Activated T-helper 2 cell treated with anti-CD3 and anti-CD28 coated beads, Interferon-gamma antibody, Interleukin-2, Interleukin-4, amounts not matched to agents 10 μg/mL and 5 μg/mL and 100 μg/mL, durations not matched to agents 14 hours and 24 hours and 36 hours (primary cell): ENCODE measurements around the gene RAPH1. TPM values are rescaled to one million over a fixed set of nuclear protein-coding genes. Genes with fewer than 3 reads are reported as not detected.
"Not testable (repeated sequence)": the region's sequence is repeated elsewhere in the genome, so short reads cannot be mapped to it uniquely, and the experiment has no call there.

Source experiments
- DNase-seq: peaks from one replicate; pipeline ENCODE4 v3.0.0; 2021; ENCODE audit warnings: low spot score
- H3K27ac Mint-ChIP-seq: one replicate; pipeline ENCODE4 v1.8.0; 2021; ENCODE audit warnings: mixed read lengths
- H3K27me3 Mint-ChIP-seq: one replicate; pipeline ENCODE4 v1.8.0; 2021; ENCODE audit warnings: low read depth, mixed read lengths
- H3K36me3 Mint-ChIP-seq: one replicate; pipeline ENCODE4 v1.8.0; 2021; ENCODE audit warnings: low read depth, mixed read lengths
- H3K4me1 Mint-ChIP-seq: one replicate; pipeline ENCODE4 v1.8.0; 2021; ENCODE audit warnings: low read depth, mixed read lengths
- H3K4me3 Mint-ChIP-seq: one replicate; pipeline ENCODE4 v1.8.0; 2021; ENCODE audit warnings: low read depth, mild to moderate bottlenecking, moderate library complexity, mixed read lengths
- H3K9me3 Mint-ChIP-seq: one replicate; pipeline ENCODE4 v1.8.0; 2021; ENCODE audit warnings: mixed read lengths
- intact Hi-C: fragments of 100-400 bp; cut with micrococcal nuclease; formaldehyde crosslinking; loops from one replicate; pipeline ENCODE4 v1.15.1; 2023
- total RNA-seq: library from RNA; stranded (reverse); gene quantifications from 2 replicates; pipeline ENCODE4 v1.2.3, GENCODE V29; 2022

Gene RAPH1
- total RNA-seq, 1 donor from 2014 or later: 2.8 TPM

DNA sequence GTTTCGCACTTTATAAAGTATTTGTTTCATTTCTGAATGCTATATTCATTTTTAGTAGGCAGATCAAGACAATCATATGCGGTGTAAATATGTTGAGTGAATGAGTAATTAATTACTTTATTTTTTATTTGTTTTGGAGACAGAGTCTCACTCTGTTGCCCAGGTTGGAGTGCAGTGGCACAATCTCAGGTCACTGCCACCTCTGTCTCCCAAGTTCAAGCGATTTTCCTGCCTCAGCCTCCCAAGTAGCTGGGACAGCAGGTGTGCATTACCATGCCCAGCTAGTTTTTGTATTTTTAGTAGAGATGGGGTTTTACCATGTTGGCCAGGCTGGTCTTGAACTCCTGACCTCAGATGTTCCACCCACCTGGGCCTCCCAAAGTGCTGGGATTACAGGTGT, 5.5 kb upstream of the RAPH1 start:
- H3K36me3 Mint-ChIP-seq, intact Hi-C loops, H3K4me3 Mint-ChIP-seq, H3K4me1 Mint-ChIP-seq, H3K27ac Mint-ChIP-seq, DNase-seq: not testable (repeated sequence)
- Mint-ChIP-seq H3K27me3 (peaks cover 36% of the 10 kb centered on the region), H3K9me3 (peaks cover 24% of the 10 kb centered on the region)

DNA sequence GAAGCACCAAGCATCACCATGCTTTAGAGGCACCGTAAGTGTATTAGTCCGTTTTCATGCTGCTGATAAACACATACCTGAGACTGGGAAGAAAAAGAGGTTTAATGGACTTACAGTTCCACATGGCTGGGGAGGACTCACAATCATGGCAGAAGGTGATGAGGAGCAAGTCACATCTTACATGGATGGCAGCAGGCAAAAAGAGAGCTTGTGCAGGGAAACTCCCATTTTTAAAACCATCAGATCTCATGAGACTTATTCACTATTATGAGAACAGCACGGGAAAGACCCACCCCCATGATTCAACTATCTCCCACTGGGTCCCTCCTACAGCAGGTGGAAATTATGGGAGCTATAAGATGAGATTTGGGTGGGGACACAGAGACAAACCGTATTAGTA, 3.1 kb upstream of the RAPH1 start:
- not testable (repeated sequence) for H3K27ac Mint-ChIP-seq, DNase-seq, H3K36me3 Mint-ChIP-seq, H3K4me3 Mint-ChIP-seq
- Mint-ChIP-seq H3K9me3 (peaks cover 24% of the 10 kb centered on the region), H3K4me1 (peaks cover 16% of the 10 kb centered on the region), H3K27me3 (peaks cover 39% of the 10 kb centered on the region)
- intact Hi-C loops: loop anchor here (5.0 kb wide), 1 partner anchor 279 kb away; no protein-coding TSS in a partner anchor

DNA sequence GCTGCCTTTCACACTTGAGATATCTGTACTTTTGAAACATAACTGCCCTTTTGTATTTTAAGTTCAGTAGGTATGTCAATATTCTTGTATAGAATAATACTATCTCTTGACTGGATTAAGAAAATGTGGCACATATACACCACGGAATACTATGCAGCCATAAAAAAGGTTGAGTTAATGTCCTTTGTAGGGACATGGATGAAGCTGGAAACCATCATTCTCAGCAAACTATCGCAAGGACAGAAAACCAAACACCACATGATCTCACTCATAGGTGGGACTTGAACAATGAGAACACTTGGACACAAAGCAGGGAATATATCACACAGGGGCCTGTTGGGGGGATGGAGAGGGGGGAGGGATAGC, 1.5 kb upstream of the RAPH1 start:
- Mint-ChIP-seq H3K4me3 (peak overlapping the region; percentile 6), H3K9me3 (peaks cover 24% of the 10 kb centered on the region), H3K4me1 (peaks cover 22% of the 10 kb centered on the region), H3K27me3 (peaks cover 52% of the 10 kb centered on the region)
- not testable (repeated sequence) for H3K27ac Mint-ChIP-seq, DNase-seq, H3K36me3 Mint-ChIP-seq
- intact Hi-C loops: loop anchor here (5.0 kb wide), 1 partner anchor 281 kb away; no protein-coding TSS in a partner anchor

DNA sequence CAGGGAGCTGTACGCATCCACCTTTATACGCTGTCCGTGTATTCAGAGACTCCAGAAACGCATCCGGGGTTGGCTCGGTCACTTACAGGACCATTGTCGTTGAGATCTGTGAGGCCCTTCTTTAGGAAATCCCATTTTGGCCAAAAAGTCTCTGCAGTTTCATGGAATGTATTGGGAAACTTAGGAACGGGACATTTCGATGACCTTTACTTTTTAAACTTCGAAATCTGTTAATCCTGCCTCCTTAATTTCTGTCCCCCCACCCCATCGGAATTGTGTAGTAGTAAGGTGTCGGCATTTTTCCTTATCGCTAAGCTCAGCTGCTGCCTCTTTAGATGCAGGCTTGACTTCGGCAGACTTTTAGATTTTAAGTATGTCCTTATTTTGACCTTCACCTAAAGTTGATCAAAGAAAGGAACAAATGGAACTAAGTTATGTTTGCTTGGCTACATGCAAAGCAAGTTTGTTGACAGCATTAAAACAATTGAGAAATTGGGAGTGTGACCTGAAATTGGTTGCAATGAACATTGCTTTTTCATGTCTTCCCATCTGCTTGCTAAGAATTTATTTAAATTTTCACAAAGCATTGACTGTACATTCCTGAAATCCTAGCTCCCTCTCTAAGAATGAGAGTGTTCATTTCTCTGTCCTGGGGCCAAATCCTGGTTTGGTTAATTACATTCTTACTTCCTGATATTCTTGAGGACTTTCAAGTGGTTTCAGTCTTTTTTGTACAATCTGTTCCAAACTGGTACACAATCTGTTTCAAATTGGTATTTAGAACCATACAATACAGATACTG, 884 bp upstream of the RAPH1 start:
- Mint-ChIP-seq H3K36me3 (no peaks in the 10 kb centered on the region), H3K4me3 (peak overlapping the region; percentile 87), H3K27me3 (peaks cover 57% of the 10 kb centered on the region), H3K9me3 (peaks cover 24% of the 10 kb centered on the region), H3K27ac (peak overlapping the region; percentile 78), H3K4me1 (peaks cover 22% of the 10 kb centered on the region)
- DNase-seq: no peak
- intact Hi-C loops: loop anchor here (1.0 to 5.0 kb wide), 2 partner anchors 138 to 281 kb away; no protein-coding TSS in a partner anchor

DNA sequence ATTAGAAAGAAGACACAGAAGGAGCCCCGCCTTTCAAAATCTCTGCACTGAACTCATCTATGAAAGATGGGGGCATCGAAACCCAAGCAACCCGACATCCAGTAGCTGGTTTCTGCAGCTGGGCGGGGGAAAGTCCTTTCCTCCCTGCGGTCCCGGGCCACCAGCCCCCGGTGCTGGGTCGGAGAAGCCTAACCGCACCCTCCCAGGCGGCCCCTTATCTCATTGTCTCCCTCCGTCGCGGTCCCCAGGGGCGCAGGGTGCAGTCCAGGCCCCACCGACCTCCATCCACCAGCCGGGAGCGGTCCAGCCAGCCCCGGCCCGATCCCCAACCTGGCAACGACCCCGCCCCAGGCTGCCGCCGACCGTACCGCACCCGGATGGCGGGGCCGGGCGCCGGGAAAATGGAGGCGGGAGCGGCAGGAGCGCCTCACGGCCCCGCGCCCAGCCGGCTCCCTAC, 452 bp downstream of the RAPH1 start:
- intact Hi-C loops: loop anchor here (1.0 to 5.0 kb wide), 7 partner anchors 42 to 283 kb away; no protein-coding TSS in a partner anchor
- Mint-ChIP-seq H3K27ac (no peak overlapping the region), H3K36me3 (no peaks in the 10 kb centered on the region), H3K4me3 (peak overlapping the region; percentile 70), H3K9me3 (peaks cover 24% of the 10 kb centered on the region), H3K27me3 (peaks cover 52% of the 10 kb centered on the region), H3K4me1 (peaks cover 22% of the 10 kb centered on the region)
- DNase-seq: peak; percentile 24

DNA sequence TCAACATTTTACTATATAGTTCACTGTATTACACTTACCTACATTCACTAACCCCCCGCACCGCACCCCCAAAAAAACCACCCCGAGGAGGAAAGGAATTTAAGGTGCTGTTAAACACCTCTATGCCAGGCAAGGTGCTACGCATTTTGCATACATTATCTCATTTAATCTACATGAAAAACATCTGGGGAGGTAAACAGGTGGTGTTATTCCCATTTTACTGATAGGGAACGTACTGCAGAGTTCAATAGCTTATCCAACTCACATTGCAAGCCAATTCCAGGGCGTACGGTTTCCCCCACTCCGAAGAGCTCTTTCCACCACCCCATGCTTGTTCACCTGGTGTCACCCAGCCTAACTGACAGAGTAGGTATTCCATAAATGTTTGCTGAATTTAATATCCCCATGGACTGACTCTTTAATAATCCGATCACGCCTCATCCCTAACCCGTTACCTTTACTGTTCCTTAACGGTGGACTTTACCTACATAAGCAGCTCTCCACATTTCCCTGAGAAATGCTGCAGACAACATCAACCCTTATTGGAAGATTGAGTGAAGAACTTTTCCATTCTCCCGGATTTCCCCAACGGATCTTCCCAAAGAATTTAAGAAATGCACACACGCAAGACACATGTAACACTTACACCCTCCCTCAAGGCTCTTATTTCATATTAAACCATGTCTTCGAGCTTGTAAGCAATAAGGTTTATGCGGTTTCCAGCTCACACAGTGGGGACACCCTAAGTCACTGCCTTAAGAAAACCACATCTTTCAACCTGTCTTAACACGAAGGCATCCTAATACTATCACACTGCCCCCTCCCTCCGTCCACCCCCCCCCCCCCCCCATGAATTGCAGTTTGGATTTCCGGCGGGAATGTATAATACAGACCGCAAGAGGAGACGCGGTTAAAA, 1.2 kb downstream of the RAPH1 start:
- intact Hi-C loops: loop anchor here (1.0 to 5.0 kb wide), 5 partner anchors 42 to 268 kb away; no protein-coding TSS in a partner anchor
- Mint-ChIP-seq H3K4me1 (peaks cover 22% of the 10 kb centered on the region), H3K9me3 (peaks cover 21% of the 10 kb centered on the region), H3K36me3 (no peaks in the 10 kb centered on the region), H3K27me3 (peaks cover 52% of the 10 kb centered on the region), H3K27ac (no peak overlapping the region), H3K4me3 (peak overlapping the region; percentile 70)
- no peak for DNase-seq

DNA sequence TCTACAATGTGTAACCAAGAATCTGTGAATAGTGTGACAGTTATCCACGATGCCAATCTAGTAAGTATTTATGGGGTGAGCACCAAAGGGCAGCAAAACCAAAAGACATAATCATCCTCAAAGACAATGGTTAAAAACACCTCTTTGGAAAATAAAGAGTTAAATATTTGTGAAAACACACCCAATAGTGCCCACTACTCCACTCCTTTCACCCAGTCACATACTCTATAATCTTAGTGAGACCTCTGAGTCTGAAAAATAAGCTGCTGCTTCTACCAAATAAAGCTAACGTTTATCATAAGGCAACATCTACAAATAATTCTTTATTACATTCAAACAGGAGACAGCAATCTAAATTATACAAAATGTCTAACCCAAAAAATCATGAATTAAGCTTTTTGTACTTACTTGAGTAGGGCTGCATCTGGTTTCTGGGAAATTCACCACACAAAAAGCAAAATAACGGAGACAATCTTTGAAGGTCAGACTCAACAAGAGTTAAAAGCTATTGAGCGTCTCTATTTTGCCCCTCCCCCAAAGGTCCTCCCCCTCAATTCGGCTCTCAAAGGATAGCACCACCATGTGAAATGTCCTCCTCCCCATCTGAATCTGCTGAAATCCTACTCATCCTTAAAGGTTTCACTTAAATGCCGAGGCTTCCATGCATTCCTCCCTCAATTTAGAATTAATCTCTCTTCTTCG, 2.0 kb downstream of the RAPH1 start:
- Mint-ChIP-seq H3K36me3 (no peaks in the 10 kb centered on the region), H3K4me3 (peak overlapping the region; percentile 70), H3K27ac (no peak overlapping the region), H3K4me1 (peaks cover 22% of the 10 kb centered on the region), H3K9me3 (peaks cover 13% of the 10 kb centered on the region), H3K27me3 (peaks cover 44% of the 10 kb centered on the region)
- DNase-seq: no peak
- intact Hi-C loops: loop anchor here (5.0 kb wide), 3 partner anchors 41 to 269 kb away; no protein-coding TSS in a partner anchor

DNA sequence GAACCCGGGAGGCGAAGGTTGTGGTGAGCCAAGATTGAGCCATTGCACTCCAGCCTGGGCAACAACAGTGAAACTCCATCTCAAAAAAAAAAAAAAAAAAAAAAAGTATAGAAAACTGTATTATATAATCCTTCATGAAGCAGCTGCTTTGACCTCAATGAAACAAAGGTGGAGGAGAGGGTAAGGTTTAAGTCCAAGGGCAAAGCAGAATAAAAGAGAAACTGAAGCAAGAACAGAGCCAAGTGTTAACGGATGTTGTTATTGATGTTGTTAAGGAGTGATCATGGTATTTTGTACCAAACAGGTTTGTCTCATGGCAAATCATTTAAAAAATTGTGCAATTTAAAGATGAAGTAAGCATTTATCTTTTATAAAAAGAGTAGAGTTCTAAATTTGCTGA, 7.4 kb downstream of the RAPH1 start:
- H3K27me3 Mint-ChIP-seq: peaks cover 17% of the 10 kb centered on the region
- H3K36me3 Mint-ChIP-seq: no peaks in the 10 kb centered on the region
- intact Hi-C loops: no loop called here
- no peaks in the 10 kb centered on the region for H3K9me3 Mint-ChIP-seq
- DNase-seq: no peak
- no peak overlapping the region for H3K4me3 Mint-ChIP-seq
- no peak overlapping the region for H3K27ac Mint-ChIP-seq
- peaks cover under 1% of the 10 kb centered on the region for H3K4me1 Mint-ChIP-seq

DNA sequence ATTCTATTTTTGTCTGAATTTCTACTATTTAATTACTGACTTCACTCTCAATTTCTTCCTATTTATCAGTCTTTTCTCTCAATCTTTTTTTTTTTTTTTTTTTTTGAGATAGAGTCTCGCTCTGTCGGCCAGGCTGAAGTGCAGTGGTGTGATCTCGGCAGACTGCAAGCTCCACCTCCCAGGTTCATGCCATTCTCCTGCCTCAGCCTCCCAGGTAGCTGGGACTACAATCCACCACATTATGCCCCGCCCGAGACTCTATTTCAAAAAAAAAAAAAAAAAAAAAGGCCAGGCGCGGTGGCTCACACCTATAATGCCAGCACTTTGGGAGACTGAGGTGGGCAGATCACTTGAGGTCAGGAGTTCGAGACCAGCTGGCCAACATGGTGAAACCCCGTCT, 21.8 kb downstream of the RAPH1 start:
- H3K4me1 Mint-ChIP-seq, H3K9me3 Mint-ChIP-seq, intact Hi-C loops, DNase-seq, H3K4me3 Mint-ChIP-seq, H3K27me3 Mint-ChIP-seq, H3K27ac Mint-ChIP-seq, H3K36me3 Mint-ChIP-seq: not testable (repeated sequence)

DNA sequence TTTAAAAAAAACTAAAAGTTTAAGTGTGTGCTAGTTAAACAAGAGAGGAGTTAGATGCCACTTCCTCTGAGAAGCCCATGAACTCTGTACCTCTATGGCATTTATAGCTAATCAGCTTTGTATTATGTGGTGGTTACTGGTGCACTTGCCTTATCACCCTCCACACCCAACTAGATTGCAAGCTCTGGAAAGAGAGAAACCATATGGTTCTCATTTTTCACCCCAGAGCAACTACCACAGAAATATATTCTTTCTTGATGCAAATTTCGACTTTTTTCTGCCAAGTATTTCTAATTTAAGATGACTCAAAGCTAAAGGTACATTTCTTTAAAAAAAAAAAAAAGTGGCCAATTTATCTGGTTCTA, 24.2 kb downstream of the RAPH1 start:
- peaks cover 2% of the 10 kb centered on the region for H3K27me3 Mint-ChIP-seq
- peaks cover 4% of the 10 kb centered on the region for H3K36me3 Mint-ChIP-seq
- H3K4me3 Mint-ChIP-seq: no peak overlapping the region
- H3K27ac Mint-ChIP-seq: no peak overlapping the region
- H3K4me1 Mint-ChIP-seq: no peaks in the 10 kb centered on the region
- intact Hi-C loops: no loop called here
- no peak for DNase-seq
- H3K9me3 Mint-ChIP-seq: peaks cover 5% of the 10 kb centered on the region

DNA sequence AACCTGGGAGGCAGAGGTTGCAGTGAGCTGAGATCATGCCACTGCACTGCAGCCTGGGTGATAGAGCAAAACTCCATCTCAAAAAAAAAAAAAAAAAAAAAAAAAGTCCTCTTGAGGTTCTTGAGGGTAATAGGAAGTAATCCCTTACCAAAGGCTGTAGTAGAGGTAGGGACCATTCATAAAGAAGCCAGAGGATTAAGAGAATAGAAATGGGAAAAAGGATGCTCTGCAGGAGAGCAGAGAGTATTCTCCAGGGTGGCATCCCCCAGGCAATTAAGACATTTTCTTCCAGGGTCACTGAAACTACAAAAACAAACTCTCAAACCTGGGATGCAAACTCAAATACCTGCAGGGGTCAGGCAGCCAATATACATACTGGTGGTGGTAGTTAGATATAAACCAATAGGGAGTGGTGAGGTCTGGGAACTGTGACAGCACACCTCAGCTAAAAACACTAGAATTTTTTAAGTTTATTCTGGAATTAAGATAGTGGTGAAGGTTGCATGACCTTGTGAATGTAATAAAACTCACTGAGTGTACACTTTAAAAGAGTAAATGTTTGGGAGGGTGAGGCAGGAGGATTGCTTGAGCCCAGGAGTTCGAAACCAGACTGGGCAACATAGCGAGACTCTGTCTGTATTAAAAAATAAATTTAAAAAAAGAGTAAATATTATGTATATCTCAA, 24.7 kb downstream of the RAPH1 start:
- H3K4me1 Mint-ChIP-seq: no peaks in the 10 kb centered on the region

DNA sequence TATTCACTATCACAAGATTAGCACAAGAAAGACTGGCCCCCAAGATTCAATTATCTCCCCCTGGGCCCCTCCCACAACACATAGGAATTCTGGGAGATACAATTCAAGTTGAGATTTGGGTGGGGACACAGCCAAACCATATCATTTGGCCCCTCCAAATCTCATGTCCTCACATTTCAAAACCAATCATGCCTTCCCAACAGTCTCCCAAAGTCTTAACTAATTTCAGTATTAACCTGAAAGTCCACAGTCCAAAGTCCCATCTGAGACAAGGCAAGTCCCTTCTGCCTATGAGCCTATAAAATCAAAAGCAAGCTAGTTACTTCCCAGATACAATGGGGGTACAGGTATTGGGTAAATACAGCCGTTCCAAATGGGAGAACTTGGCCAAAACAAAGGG, 31.6 kb downstream of the RAPH1 start:
- H3K27ac Mint-ChIP-seq, H3K4me1 Mint-ChIP-seq, H3K9me3 Mint-ChIP-seq, H3K27me3 Mint-ChIP-seq, H3K36me3 Mint-ChIP-seq, intact Hi-C loops, DNase-seq, H3K4me3 Mint-ChIP-seq: not testable (repeated sequence)

More for the DNA sequence above, 24.7 kb downstream of the RAPH1 start:
- H3K36me3 Mint-ChIP-seq: peaks cover 4% of the 10 kb centered on the region
- no peak for DNase-seq
- no peak overlapping the region for H3K4me3 Mint-ChIP-seq
- H3K27ac Mint-ChIP-seq: no peak overlapping the region
- peaks cover 5% of the 10 kb centered on the region for H3K9me3 Mint-ChIP-seq
- H3K27me3 Mint-ChIP-seq: peaks cover 2% of the 10 kb centered on the region
- intact Hi-C loops: no loop called here
